HepG2 (cell line): ENCODE data around the gene FLT3LG. TPM values are rescaled to one million over a fixed set of nuclear protein-coding genes. Genes with fewer than 3 reads are reported as not detected.

Experiments
- ATAC-seq: fragments of 200-7000 bp; cut with Tn5 transposase; 3 replicates; pipeline ENCODE4 v1.9.1; 2020; ENCODE audit warnings: mild to moderate bottlenecking, moderate library complexity
- BruUV-seq: library from RNA; stranded (reverse); fragments of 400-500 nt; replicated peaks from 2 replicates; lab custom pipeline; 2021; lab: Mats Ljungman, UMichigan
- CTCF ChIA-PET: fragments of 300-600 bp; formaldehyde crosslinking; extraction: SDS; loops from one replicate; lab custom pipeline; 2021; ENCODE audit warnings: low total read pairs, inconsistent platforms, low intra/inter-chr PET ratio; lab: Yijun Ruan, JAX
- POLR2A ChIA-PET: fragments of 350-600 bp; sonication (Branson Sonifier 250); formaldehyde crosslinking; loops from one replicate; lab custom pipeline; 2020; ENCODE audit warnings: antibody characterized with exemption, inconsistent platforms; lab: Yijun Ruan, JAX
- DNase-seq: peaks from one replicate; pipeline ENCODE4 v3.0.0-alpha.2; 2015; ENCODE audit warnings: low spot score
- FAIRE-seq: peaks from 3 replicates; lab custom pipeline; 2011; peaks lifted over from hg19 to GRCh38; lab: Jason Lieb, UNC
- H2AFZ ChIP-seq: one replicate; pipeline ENCODE4 v1.6.1; 2011; ENCODE audit warnings: low read length, inconsistent platforms
- H3K27ac ChIP-seq: fragments of 300-600 bp; 3 replicates; pipeline ENCODE4 v1.8.0; 2011; ENCODE audit warnings: mixed run types, mild to moderate bottlenecking, mixed read lengths, low read length, inconsistent platforms; ENCODE audit not compliant: insufficient read depth; ENCODE audit errors: extremely low read length
- H3K27me3 ChIP-seq, 2 experiments: fragments of 200-600 bp in 1 of 2; 2 replicates in 1 of 2; 3 replicates in 1 of 2; pipeline versions ENCODE4 v1.6.0 to v1.8.0; 2011; ENCODE audit warnings: low read length in 2 of 2, mild to moderate bottlenecking in 2 of 2, moderate library complexity in 2 of 2, inconsistent platforms in 1 of 2; ENCODE audit not compliant: insufficient read depth in 2 of 2, control insufficient read depth in 1 of 2
- H3K36me3 ChIP-seq, 2 experiments: fragments of 200-600 bp in 1 of 2; replicated peaks in 1 of 2; 2 replicates in 1 of 2; 3 replicates in 1 of 2; pipeline versions ENCODE4 v1.5.1 to v1.8.0; 2011; ENCODE audit warnings: low read length in 2 of 2, inconsistent platforms in 1 of 2; ENCODE audit not compliant: insufficient read depth in 2 of 2, control insufficient read depth in 1 of 2
- H3K4me1 ChIP-seq: 2 replicates; pipeline ENCODE4 v1.5.1; 2012; ENCODE audit warnings: low read length, inconsistent platforms; ENCODE audit not compliant: insufficient read depth
- H3K4me2 ChIP-seq: 2 replicates; pipeline ENCODE4 v1.6.0; 2011; ENCODE audit warnings: low read depth, low read length, inconsistent platforms
- H3K4me3 ChIP-seq, 3 experiments: fragments of 200-600 bp in 1 of 3; sonication (generic), shearing (Covaris generic) in 1 of 3; replicated peaks in 1 of 3; 2 replicates each; pipeline ENCODE4 v1.5.1; 2011 to 2016; ENCODE audit warnings: low read length in 3 of 3, inconsistent platforms in 2 of 3, low read depth in 2 of 3, mild to moderate bottlenecking in 2 of 3, control low read depth in 1 of 3, mixed read lengths in 1 of 3; ENCODE audit not compliant: insufficient read depth in 1 of 3
- H3K79me2 ChIP-seq: one replicate; pipeline ENCODE4 v1.6.1; 2011; ENCODE audit warnings: low read length, inconsistent platforms; ENCODE audit not compliant: insufficient read depth
- H3K9ac ChIP-seq: 2 replicates; pipeline ENCODE4 v1.6.0; 2011; ENCODE audit warnings: mild to moderate bottlenecking, low read depth, low read length, inconsistent platforms; ENCODE audit not compliant: insufficient read depth
- H3K9me3 ChIP-seq: 2 replicates; pipeline ENCODE4 v1.5.1; 2012; ENCODE audit warnings: mild to moderate bottlenecking, low read length
- H4K20me1 ChIP-seq: 2 replicates; pipeline ENCODE4 v1.6.0; 2011; ENCODE audit warnings: inconsistent platforms, mild to moderate bottlenecking, low read length, moderate library complexity; ENCODE audit not compliant: insufficient read depth
- CREBL2 ChIP-seq: sonication (generic); formaldehyde crosslinking; IDR thresholded peaks from 2 replicates; pipeline ENCODE4 v1.8.1; 2023; ENCODE audit warnings: missing genetic modification reagents, mild to moderate bottlenecking, borderline replicate concordance
- GABPB1 ChIP-seq: IDR thresholded peaks from 2 replicates; pipeline ENCODE4 v1.6.1; 2016; ENCODE audit warnings: mild to moderate bottlenecking, missing genetic modification reagents, moderate library complexity, missing compliant biosample characterization
- IRF2 ChIP-seq: IDR thresholded peaks from 2 replicates; pipeline ENCODE4 v1.6.1; 2018; ENCODE audit warnings: missing genetic modification reagents, missing compliant biosample characterization
- MTF1 ChIP-seq: sonication (generic); formaldehyde crosslinking; IDR thresholded peaks from 2 replicates; pipeline ENCODE4 v1.5.0; 2020; ENCODE audit warnings: missing genetic modification reagents
- MXD4 ChIP-seq: IDR thresholded peaks from 2 replicates; pipeline ENCODE4 v1.6.1; 2016; ENCODE audit warnings: mild to moderate bottlenecking, missing biosample characterization, missing genetic modification reagents
- NR3C1 ChIP-seq: sonication (generic); formaldehyde crosslinking; IDR thresholded peaks from 2 replicates; pipeline ENCODE4 v1.4.0; 2020; ENCODE audit warnings: missing genetic modification reagents
- ONECUT2 ChIP-seq: sonication (generic); formaldehyde crosslinking; IDR thresholded peaks from 2 replicates; pipeline ENCODE4 v1.4.0; 2020; ENCODE audit warnings: missing genetic modification reagents
- POLR2G ChIP-seq: fragments of 200-400 bp; formaldehyde crosslinking; IDR thresholded peaks from 2 replicates; pipeline ENCODE4 v1.6.1; 2018; ENCODE audit warnings: mild to moderate bottlenecking, low read depth, low read length, moderate library complexity
- PRPF4 ChIP-seq: fragments of 200-400 bp; formaldehyde crosslinking; IDR thresholded peaks from 2 replicates; pipeline ENCODE4 v1.6.1; 2016; ENCODE audit warnings: low read length, low read depth; ENCODE audit not compliant: poor library complexity, severe bottlenecking
- RFXAP ChIP-seq: sonication (generic); formaldehyde crosslinking; IDR thresholded peaks from 2 replicates; pipeline ENCODE4 v1.4.0; 2020; ENCODE audit warnings: missing genetic modification reagents, borderline replicate concordance
- SMYD3 ChIP-seq: sonication (generic); formaldehyde crosslinking; IDR thresholded peaks from 2 replicates; pipeline ENCODE4 v1.8.1; 2023; ENCODE audit warnings: mild to moderate bottlenecking, missing genetic modification reagents
- SP140L ChIP-seq: sonication (generic); formaldehyde crosslinking; IDR thresholded peaks from 2 replicates; pipeline ENCODE4 v1.4.0; 2020; ENCODE audit warnings: missing genetic modification reagents, borderline replicate concordance
- TCF7L2 ChIP-seq: IDR thresholded peaks from 2 replicates; pipeline ENCODE4 v1.6.1; 2011; ENCODE audit warnings: mild to moderate bottlenecking, low read depth, low read length, moderate library complexity
- THAP7 ChIP-seq: sonication (generic); formaldehyde crosslinking; IDR thresholded peaks from 2 replicates; pipeline ENCODE4 v1.8.1; 2023; ENCODE audit warnings: mild to moderate bottlenecking, missing genetic modification reagents
- ZFP91 ChIP-seq: sonication (generic); formaldehyde crosslinking; IDR thresholded peaks from 2 replicates; pipeline ENCODE4 v1.9.0; 2022; ENCODE audit warnings: missing genetic modification reagents, mild to moderate bottlenecking, borderline replicate concordance
- ZMYM3 ChIP-seq: sonication (generic); formaldehyde crosslinking; IDR thresholded peaks from 2 replicates; pipeline ENCODE4 v1.5.1; 2020; ENCODE audit warnings: mild to moderate bottlenecking, missing genetic modification reagents
- ZNF414 ChIP-seq: sonication (generic); formaldehyde crosslinking; IDR thresholded peaks from 2 replicates; pipeline ENCODE4 v1.5.0; 2020; ENCODE audit warnings: missing genetic modification reagents
- ZNF746 ChIP-seq: sonication (generic); formaldehyde crosslinking; IDR thresholded peaks from 2 replicates; pipeline ENCODE4 v1.8.0; 2022; ENCODE audit warnings: mild to moderate bottlenecking, missing genetic modification reagents
- ZNF766 ChIP-seq: sonication (generic); formaldehyde crosslinking; IDR thresholded peaks from 2 replicates; pipeline ENCODE4 v1.5.0; 2020; ENCODE audit warnings: missing genetic modification reagents, borderline replicate concordance
- ZNF878 ChIP-seq: sonication (generic); formaldehyde crosslinking; IDR thresholded peaks from 2 replicates; pipeline ENCODE4 v1.8.1; 2023; ENCODE audit warnings: mild to moderate bottlenecking, missing genetic modification reagents, moderate library complexity
- WGBS: methylation state at CpG from one replicate; pipeline ENCODE4 v1.1.6; 2017; ENCODE audit warnings: low lambda C conversion rate; 5-methylcytosine and 5-hydroxymethylcytosine counted together
- in situ Hi-C: cut with HindIII; loops from 2 replicates; pipeline ENCODE4 v1.10.0; 2017; ENCODE audit warnings: low pct_unique_long_range_greater_than_20kb; ENCODE audit not compliant: extremely low pct_ligation_motif_present
- intact Hi-C: fragments of 100-400 bp; cut with micrococcal nuclease; formaldehyde crosslinking; loops from one replicate; pipeline ENCODE4 v1.10.0; 2022; ENCODE audit not compliant: unreplicated experiment
- polyA plus RNA-seq, 8 experiments: library from polyadenylated mRNA; depleted of rRNA in 3 of 8; stranded (reverse) in 7 of 8; unstranded in 1 of 8; fragments of >200 nt; fragmentation: Illumina TruSeq in 4 of 8; extraction: Trizol in 4 of 8; gene quantifications; 2 replicates each; pipeline versions ENCODE4 v1.2.1 to v1.2.3, GENCODE V29; 2011 to 2016; ENCODE audit warnings: low read depth in 4 of 8, missing spikeins in 1 of 8, mixed read lengths in 1 of 8; ENCODE audit not compliant: insufficient read depth in 1 of 8
- total RNA-seq, 5 experiments: library from RNA; depleted of rRNA; stranded (reverse); fragments of >200 nt; fragmentation: Illumina TruSeq; extraction: Trizol; gene quantifications; 2 replicates each; pipeline ENCODE4 v1.2.3, GENCODE V29; 2016; ENCODE audit warnings: low read depth in 1 of 5

FLT3LG gene
- total and polyA plus RNA-seq, 2 of the 13 experiments (the other 11 are each of a cell fraction or from before 2014, with no cell fraction given) = 1.5 to 2.6 TPM

GRCh38 chr19:49450405-49450804 lies 23.6 kb upstream of the FLT3LG start (continued):
- TF ChIP-seq ZNF414 (no peak), CREBL2 (CRISPR knock-in tag) (no peak), NR3C1 (CRISPR knock-in tag) (no peak), POLR2G (no peak), MXD4 (no peak), THAP7 (CRISPR knock-in tag) (no peak), SMYD3 (CRISPR knock-in tag) (no peak)

GRCh38 chr19:49451430-49452181 lies 22.4 kb upstream of the FLT3LG start, which contains the start of gene PIH1D1:
TSS of gene PIH1D1 (minus strand) at chr19:49451814. CDS start at chr19:49451574, 240 bp downstream.
- ATAC-seq (peak; percentile 85), DNase-seq (peak; percentile 99), FAIRE-seq (peak; percentile 99)
- intact Hi-C loops = no loop called here
- Histone ChIP-seq H3K4me1 (peaks cover 35% of the 10 kb centered on the region), H2AFZ (peak within 1 kb of the TSS; percentile 93), H4K20me1 (no peaks in the 10 kb centered on the region), H3K27ac (peak within 1 kb of the TSS; percentile 99), H3K9ac (peak within 1 kb of the TSS; percentile 99), H3K4me2 (peak within 1 kb of the TSS; percentile 92), H3K79me2 (peaks cover 29% of the 10 kb centered on the region), H3K36me3 (peaks cover 6 to 22% of the 10 kb centered on the region in 2 experiments; a peak in 3 of 5 replicates), H3K9me3 (no peaks in the 10 kb centered on the region), H3K4me3 (peak within 1 kb of the TSS; percentile 93 to 98 (median 95)), H3K27me3 (no peaks in the 10 kb centered on the region; a peak in 1 of 5 replicates)
- TSS peak; percentile 85 for BruUV-seq
- WGBS = under 1% methylated on average over 12 of the region's 42 CpGs
- ChIA-PET CTCF (no interaction called here), POLR2A (interaction anchor here (0.6 to 3.4 kb wide), 15 partner anchors 8 to 225 kb away, joined by 3 to 34 read pairs (median 4); partner anchors contain the start of genes DKKL1, FLT3LG, PRMT1 and RPS11)
- in situ Hi-C loops = no loop called here
- TF ChIP-seq GABPB1 (CRISPR knock-in tag) (peak; percentile 93), TCF7L2 (no peak), SP140L (CRISPR knock-in tag) (no peak), ZNF878 (CRISPR knock-in tag) (peak; percentile 31; the same call in 1 of the 2 replicates), ONECUT2 (CRISPR knock-in tag) (no peak), ZFP91 (CRISPR knock-in tag) (peak; percentile 71; the same call in 1 of the 2 replicates), PRPF4 (no peak), ZMYM3 (peak; percentile 60; the same call in 1 of the 2 replicates), ZNF766 (CRISPR knock-in tag) (no peak), RFXAP (no peak), ZNF746 (no peak), MTF1 (CRISPR knock-in tag) (0 out of 2 replicates have a peak, but pooled peaks have one; percentile 29), IRF2 (peak; percentile 89)
